ENCODE results near the gene OPA1. TPM values are rescaled to one million over a fixed set of nuclear protein-coding genes. Genes with fewer than 3 reads are reported as not detected.

OPA1 gene
- total RNA-seq, 1 donor from 2014 or later = 38.5 TPM

GRCh38 chr3:193681631-193682030, 88.6 kb downstream of the OPA1 start:
- H3K36me3 ChIP-seq = peaks cover 0 to 4% of the 10 kb centered on the region in 2 donors
- no peak overlapping the region for H3K4me3 ChIP-seq
- no peak for DNase-seq (ENCODE audit: extremely low spot score in 2 of 2)
- no peak overlapping the region for H3K27ac ChIP-seq
- intact Hi-C loops (cut with DNase I) = no loop called here
- TF ChIP-seq POLR2AphosphoS5 (IDR thresholded peaks at IDR 0.05; ENCODE audit: insufficient read depth in 1 of 2, low read depth in 1 of 2) (no peak), POLR2A (IDR thresholded peaks at IDR 0.05) (no peak)
- no peaks in the 10 kb centered on the region for H3K9me3 ChIP-seq
- H3K4me1 ChIP-seq = no peaks in the 10 kb centered on the region
- H3K27me3 ChIP-seq = no peaks in the 10 kb centered on the region

- TF ChIP-seq POLR2AphosphoS5 (IDR thresholded peaks at IDR 0.05; ENCODE audit: insufficient read depth in 1 of 2, low read depth in 1 of 2) (no peak), POLR2A (IDR thresholded peaks at IDR 0.05) (no peak), CTCF (IDR thresholded peaks at IDR 0.05) (no peak)
- no peaks in the 10 kb centered on the region for H3K9me3 ChIP-seq
- no peak overlapping the region for H3K27ac ChIP-seq
- H3K4me1 ChIP-seq = no peaks in the 10 kb centered on the region
- H3K27me3 ChIP-seq = no peaks in the 10 kb centered on the region
- peaks cover 0 to 11% of the 10 kb centered on the region in 2 donors for H3K36me3 ChIP-seq
- DNase-seq (ENCODE audit: extremely low spot score in 2 of 2) = no peak
- intact Hi-C loops (cut with DNase I) = no loop called here
- H3K4me3 ChIP-seq = no peak overlapping the region
Observed at GRCh38 chr3:193686665-193687483, 93.9 kb downstream of the OPA1 start.

GRCh38 chr3:193688834-193689714, 96.1 kb downstream of the OPA1 start:
- intact Hi-C loops (cut with DNase I) = no loop called here
- no peaks in the 10 kb centered on the region for H3K4me1 ChIP-seq
- no peak overlapping the region for H3K27ac ChIP-seq
- H3K9me3 ChIP-seq = no peaks in the 10 kb centered on the region
- H3K4me3 ChIP-seq = no peak overlapping the region
- no peak for DNase-seq (ENCODE audit: extremely low spot score in 2 of 2)
- no peak for TF ChIP-seq CTCF (IDR thresholded peaks at IDR 0.05)
- H3K27me3 ChIP-seq = no peaks in the 10 kb centered on the region
- peaks cover 0 to 20% of the 10 kb centered on the region in 2 donors for H3K36me3 ChIP-seq

GRCh38 chr3:193693774-193694173, 100.8 kb downstream of the OPA1 start:
- peaks cover 0 to 25% of the 10 kb centered on the region in 2 donors for H3K36me3 ChIP-seq
- TF ChIP-seq POLR2AphosphoS5 (IDR thresholded peaks at IDR 0.05; ENCODE audit: insufficient read depth in 1 of 2, low read depth in 1 of 2) = no peak
- no peak for TF ChIP-seq POLR2A (IDR thresholded peaks at IDR 0.05)
- TF ChIP-seq CTCF (IDR thresholded peaks at IDR 0.05) = no peak

DNA sequence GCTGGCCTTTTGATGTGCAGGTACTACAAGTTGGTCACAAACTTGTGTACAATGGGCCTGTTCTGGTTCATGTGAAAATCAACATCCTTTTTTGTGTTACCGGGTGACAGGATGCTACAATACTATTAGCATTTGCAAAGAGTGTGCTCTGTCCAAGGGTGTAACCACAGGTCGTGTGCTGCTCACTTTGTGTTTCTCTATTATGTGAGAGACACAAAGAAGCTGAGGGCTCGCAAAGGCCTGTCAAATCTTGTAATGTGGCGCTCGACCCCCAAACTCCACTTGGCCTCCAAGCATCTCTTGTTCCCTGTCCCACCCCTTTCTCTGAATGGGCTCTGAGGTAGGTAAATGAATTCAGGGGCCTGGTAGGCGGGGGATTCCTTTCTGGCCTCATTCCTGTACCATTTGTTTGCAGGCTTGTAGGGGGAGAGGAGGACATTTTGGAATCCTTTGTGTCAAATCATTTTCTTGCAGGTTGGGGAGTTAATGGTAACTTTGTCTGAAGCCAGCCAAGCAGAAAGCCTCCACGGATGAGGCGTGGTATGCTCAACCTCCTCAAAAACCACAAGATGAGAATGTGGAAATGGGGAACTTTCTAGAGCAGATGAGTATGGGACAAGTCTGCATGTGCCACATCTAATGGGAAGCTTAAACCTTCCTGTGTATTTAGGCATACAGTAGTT, 109.1 kb downstream of the OPA1 start:
- TF ChIP-seq POLR2AphosphoS5 (IDR thresholded peaks at IDR 0.05; ENCODE audit: insufficient read depth in 1 of 2, low read depth in 1 of 2) (no peak), POLR2A (IDR thresholded peaks at IDR 0.05) (no peak), CTCF (IDR thresholded peaks at IDR 0.05) (no peak)
- H3K36me3 ChIP-seq = no peaks in the 10 kb centered on the region
- H3K4me1 ChIP-seq = peaks cover 6% of the 10 kb centered on the region
- no peak overlapping the region for H3K27ac ChIP-seq
- H3K9me3 ChIP-seq = no peaks in the 10 kb centered on the region
- no peaks in the 10 kb centered on the region for H3K27me3 ChIP-seq
- no peak for DNase-seq (ENCODE audit: extremely low spot score in 2 of 2)
- intact Hi-C loops (cut with DNase I) = no loop called here
- H3K4me3 ChIP-seq = no peak overlapping the region

More at GRCh38 chr3:193693774-193694173, 100.8 kb downstream of the OPA1 start:
- H3K9me3 ChIP-seq = no peaks in the 10 kb centered on the region
- H3K4me1 ChIP-seq = no peaks in the 10 kb centered on the region
- no peak for DNase-seq (ENCODE audit: extremely low spot score in 2 of 2)
- no peak overlapping the region for H3K4me3 ChIP-seq
- intact Hi-C loops (cut with DNase I) = no loop called here
- no peaks in the 10 kb centered on the region for H3K27me3 ChIP-seq
- no peak overlapping the region for H3K27ac ChIP-seq
